ENCODE measurements around the gene SLC39A11.

GRCh38 chr17:72982680-72983079 is 109.8 kb downstream of the SLC39A11 start:
- TF ChIP-seq POLR2A (IDR thresholded peaks at IDR 0.05) (no peak), POLR2AphosphoS5 (IDR thresholded peaks at IDR 0.05) (no peak)
